GM18867 (cell line): ENCODE measurements around the gene CDK2AP2.
A peak's percentile ranks its signal among the peaks of the same experiment; 100 is the strongest.
"Not testable (repeated sequence)": the region's sequence is repeated elsewhere in the genome, so short reads cannot be mapped to it uniquely, and the experiment has no call there.

Experiments used
- ATAC-seq: cut with Tn5 transposase; IDR thresholded peaks from one replicate; pipeline ENCODE4 v1.9.1; 2021; ENCODE audit warnings: mild to moderate bottlenecking, moderate library complexity; ENCODE audit not compliant: unreplicated experiment

Gene CDK2AP2

GRCh38 chr11:67524480-67524808 lies 16.5 kb upstream of the CDK2AP2 start:
- no peak for ATAC-seq

GRCh38 chr11:67523556-67524479 lies 15.9 kb upstream of the CDK2AP2 start:
- no peak for ATAC-seq

GRCh38 chr11:67522844-67523555 lies 15.0 kb upstream of the CDK2AP2 start, which contains the start of gene CABP2:
TSS of gene CABP2 (minus strand) at chr11:67523446. CDS start at chr11:67523326, 120 bp downstream.
- ATAC-seq: no peak

- no peak for ATAC-seq
These were observed 14.4 kb upstream of the CDK2AP2 start for GRCh38 chr11:67522338-67522737.

DNA sequence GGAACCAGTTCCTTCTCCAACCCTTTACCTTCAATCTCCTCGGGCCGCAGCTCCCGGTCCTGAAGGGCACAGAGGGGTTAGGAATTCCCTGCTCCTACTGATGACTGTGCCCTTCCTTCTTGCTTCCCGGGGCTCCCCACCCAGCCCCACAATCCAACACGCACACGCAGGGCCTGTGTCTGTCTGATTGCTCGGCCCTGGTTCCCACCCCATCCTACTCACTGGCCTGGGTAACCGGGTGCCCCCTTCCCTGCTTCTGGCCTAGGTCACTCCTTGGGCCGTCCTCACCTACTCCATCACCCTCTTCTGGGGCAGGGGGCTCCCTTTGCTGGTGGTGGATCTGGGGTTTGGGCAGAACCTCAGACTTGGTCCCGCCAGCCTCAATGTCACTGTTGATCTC lies 14.0 kb upstream of the CDK2AP2 start:
- ATAC-seq: no peak

DNA sequence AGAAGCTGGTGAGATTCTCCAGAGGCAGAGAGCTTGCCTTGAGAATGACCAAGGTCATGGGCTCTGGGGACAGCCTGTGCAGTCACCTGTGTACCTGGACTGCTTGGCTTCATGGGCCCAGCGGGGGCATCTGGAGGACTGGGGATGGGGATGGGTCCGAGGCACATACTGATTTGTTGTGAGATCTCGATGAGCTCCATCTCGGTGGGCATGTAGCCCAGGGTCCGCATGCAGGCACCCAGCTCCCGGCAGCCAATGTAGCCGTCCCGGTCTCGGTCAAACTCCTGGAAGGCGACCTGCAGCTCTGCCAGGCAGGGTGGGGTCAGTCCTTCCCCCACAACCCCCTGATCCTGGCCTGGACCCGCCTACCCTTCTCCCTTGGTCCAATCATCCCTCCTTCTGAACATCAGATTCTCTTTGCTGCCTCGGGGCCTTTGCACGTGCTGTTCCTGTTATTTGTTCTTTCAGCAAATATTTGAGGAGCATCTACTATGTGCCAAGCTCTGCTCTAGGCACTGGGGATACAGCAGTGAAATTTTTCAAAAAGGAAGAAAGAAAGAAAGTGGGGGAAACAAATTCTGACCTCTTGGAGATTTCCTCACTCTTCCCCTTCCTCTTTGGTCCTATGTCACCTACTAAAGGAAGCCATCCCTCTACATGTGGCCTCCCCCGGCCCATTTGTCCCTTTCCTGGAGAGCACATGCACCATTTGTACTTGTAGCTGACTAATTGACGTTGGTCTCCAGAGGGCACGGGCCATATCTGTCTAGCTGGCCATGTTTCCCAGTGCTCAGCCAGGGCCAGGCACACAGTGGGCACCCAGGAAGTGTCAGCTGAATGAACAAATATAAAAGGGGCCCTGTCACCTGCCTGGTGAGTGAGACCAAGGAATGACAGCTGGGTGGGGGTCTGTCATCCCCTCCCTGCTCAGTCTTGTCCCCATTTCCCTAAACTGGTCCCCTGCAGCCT lies 13.2 kb upstream of the CDK2AP2 start:
- no peak for ATAC-seq

DNA sequence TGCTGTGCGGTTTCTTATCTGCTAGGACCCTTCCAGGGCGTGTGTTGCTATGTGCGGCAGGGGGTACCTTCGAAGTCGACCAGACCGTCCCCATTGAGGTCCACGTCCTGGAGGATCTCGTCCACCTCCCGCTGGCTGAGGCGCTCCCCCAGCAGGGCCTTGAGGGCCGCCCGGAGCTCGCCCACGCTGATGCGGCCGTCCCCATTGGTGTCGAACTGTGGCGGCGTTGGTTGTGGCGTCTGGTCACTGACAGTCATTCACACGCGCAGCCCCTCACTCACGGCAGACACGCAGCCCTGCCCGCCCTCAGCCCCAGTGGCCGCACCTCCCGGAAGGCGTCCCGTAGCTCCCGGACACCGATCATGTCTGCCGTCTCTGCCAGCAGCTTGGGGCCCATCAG lies 11.8 kb upstream of the CDK2AP2 start:
- ATAC-seq: no peak

DNA sequence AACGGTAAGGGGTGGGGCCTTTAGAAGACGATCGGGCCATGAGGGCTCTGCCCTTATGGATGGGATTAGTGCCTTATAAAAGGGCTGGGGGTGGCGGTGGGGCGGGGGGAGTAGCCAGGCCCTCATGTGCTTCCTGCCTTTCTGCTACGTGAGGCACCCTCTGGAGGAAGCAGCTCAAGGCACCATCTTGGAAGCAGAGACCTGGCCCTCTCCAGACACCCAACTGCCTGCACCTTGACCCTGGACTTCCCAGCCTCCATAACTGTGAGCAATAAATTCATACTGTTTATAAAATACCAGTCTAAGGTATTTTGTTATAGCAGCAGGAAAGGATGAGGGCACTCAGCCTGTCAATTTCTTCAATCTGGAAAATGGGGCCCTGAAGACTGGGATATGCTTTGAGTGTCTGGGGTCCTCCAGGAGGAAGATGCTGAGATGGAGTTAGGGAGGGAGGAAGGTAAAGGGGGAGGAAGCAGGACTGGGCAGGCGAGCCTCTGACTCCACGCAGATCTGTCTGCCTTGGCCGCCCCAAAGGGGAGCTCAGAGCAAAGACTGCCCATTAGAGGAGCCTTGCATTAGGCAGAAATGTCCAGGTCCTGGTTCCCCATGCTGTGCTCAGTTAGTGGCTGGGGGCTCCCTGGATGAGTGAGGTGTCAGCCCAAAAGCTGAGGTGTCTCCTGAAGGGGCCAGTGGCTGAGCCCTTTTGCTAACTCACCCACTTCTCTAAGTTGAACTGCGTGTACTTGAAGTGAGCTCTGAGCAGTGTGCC lies 10.0 kb upstream of the CDK2AP2 start:
- ATAC-seq: no peak

GRCh38 chr11:67516806-67517205 lies 8.8 kb upstream of the CDK2AP2 start:
- ATAC-seq: no peak

- ATAC-seq: no peak
These were observed 6.2 kb upstream of the CDK2AP2 start for GRCh38 chr11:67514116-67514515.

GRCh38 chr11:67511558-67511957 lies 3.6 kb upstream of the CDK2AP2 start:
- not testable (repeated sequence) for ATAC-seq

DNA sequence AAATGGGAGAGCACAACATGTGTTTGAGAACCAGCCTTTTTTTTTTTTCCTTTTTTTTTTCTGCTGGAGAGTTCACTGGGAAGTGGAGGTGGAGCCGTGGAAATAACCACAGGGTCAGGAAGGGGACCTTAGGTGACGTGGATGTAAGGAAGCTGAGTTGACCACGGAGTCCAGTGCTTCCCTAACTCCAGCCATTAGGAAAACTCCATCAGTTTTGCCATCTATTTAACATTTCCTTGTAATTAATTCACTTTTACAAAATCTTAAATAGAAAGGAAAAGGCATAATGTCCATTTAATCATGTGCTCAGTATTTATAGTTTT lies 2.0 kb upstream of the CDK2AP2 start:
- ATAC-seq: no peak

DNA sequence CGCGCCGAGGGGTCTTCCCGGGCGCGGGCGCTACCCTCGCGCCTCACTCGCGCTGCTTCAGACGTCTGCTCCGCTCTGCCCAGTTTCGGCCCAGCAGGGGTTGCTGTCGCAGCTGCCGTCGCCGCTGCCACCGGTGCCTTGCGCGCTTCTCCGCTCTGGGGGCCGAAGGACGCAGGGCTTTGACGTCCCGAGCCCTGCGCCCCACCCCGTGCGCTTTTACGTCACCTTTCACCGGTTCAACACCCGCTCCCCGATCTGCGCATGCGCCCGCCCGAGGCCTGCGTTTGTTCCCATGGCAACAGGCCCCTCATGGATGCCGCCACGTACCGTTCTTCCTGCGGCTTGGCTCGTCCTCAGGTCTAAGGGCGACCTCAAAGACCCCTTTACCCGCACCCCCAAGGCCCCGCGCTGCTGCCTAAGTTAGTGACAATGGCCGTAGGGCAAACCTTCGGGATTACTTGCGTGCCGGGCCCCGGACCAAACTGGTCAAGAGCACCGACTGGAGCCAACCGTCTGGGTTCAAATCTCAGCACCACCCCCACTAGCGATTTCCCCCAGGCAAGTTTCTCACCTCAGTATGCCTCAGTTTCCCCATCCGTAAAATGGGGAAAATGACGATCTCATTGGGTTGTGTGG lies 642 bp upstream of the CDK2AP2 start:
- ATAC-seq: peak; percentile 37

DNA sequence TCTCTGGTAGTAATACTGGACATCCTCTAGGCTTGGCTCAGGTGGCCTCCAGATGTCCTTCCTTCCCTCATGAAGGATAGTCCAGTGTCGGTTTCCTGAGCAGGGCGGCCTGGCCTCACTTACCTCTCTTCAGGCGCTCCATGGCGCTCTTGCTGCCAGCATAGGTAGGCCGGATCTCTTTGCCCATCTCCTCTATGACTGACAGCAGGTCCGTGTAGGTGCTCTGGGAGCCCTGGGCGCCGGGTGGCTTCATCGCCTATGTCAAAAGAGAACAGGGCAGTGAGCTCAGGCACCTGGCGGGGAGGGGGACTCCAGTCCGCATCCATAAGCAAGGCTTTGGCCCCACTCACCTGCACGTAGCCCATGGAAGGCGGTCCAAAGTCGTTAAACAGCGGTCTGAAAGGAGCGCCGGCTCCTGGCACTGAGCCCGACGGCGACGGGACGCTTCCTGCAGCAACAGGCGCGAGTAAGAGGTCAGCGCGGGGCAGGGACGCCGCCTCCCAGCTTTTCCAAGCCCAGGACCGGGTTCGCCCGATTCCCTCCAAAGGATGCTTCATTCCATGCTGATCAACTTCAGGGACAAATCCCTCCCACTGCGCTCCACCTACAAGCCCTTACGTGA lies 609 bp downstream of the CDK2AP2 start:
- ATAC-seq: no peak

GRCh38 chr11:67506426-67507051 lies 1.4 kb downstream of the CDK2AP2 start:
- ATAC-seq: no peak

DNA sequence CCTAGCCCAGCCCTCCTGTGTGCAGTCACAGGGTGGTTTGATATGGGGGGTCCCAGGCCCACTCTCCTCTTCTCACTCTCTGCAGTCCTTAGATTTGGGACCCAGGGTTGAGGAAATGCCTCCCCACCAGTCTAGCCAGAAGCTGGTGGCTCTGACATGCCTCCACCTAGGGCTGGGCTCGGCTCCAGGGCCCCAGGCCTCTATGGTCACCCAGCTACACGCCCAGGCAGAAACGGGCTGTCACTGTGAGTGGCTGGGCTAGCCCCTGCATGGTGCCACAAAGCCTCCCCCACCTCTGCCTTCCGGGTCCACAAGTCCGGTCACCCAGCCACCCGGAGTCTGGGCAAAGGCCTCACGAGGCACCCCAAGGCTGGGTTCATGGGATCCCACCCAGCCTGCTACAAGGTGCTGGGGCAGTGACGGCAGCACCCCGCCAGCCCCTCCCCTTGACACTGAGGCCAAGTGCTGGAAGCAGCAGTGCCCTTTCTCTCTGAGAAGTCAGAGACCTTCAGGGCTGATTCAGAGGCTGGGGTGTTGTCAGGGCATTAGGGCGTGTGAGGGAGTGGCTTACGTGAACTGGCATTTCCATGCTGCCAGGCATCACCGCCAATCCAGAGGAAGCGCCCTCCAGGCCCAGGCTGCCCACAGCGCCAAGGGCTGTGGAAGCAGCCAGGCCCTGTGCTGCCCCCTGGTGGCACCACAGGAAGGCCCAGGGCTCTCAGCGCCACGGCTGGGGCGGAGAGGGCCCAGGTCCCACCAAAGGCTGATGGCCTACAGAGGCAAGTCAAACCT lies 2.2 kb downstream of the CDK2AP2 start:
- peak; percentile 22 for ATAC-seq

GRCh38 chr11:67504950-67505581 lies 2.9 kb downstream of the CDK2AP2 start, which contains the start of gene PITPNM1:
TSS of gene PITPNM1 (minus strand) at chr11:67505363. CDS start at chr11:67504180, 1,183 bp downstream.
- ATAC-seq: no peak
